Pulmonary artery endothelial cell (primary cell): ENCODE measurements around the gene ITGA5. TPM values are rescaled to one million over a fixed set of nuclear protein-coding genes. Genes with fewer than 3 reads are reported as not detected.
A peak's percentile ranks its signal among the peaks of the same experiment; 100 is the strongest.

ENCODE experiments used
- DNase-seq: peaks from one replicate; pipeline ENCODE4 v3.0.0-alpha.2; 2011; ENCODE audit warnings: low read depth, low spot score
- total RNA-seq: library from RNA; depleted of rRNA; stranded (reverse); fragments of >200 nt; gene quantifications from 2 replicates; pipeline ENCODE4 v1.2.3, GENCODE V29; 2014

ITGA5 gene
- total RNA-seq, 1 donor from 2014 or later = 1,153 TPM

- no peak for DNase-seq
Observed at GRCh38 chr12:54390176-54390667, 28.8 kb downstream of the ITGA5 start.

- no peak for DNase-seq
Observed at GRCh38 chr12:54389607-54390175, 29.4 kb downstream of the ITGA5 start.

- no peak for DNase-seq
Observed at GRCh38 chr12:54389134-54389508, 29.9 kb downstream of the ITGA5 start.

- no peak for DNase-seq
Observed at GRCh38 chr12:54388237-54389133, 30.6 kb downstream of the ITGA5 start.

- DNase-seq = no peak
Observed at GRCh38 chr12:54387114-54387467, 32.0 kb downstream of the ITGA5 start.

GRCh38 chr12:54386403-54387113 lies 32.5 kb downstream of the ITGA5 start:
- DNase-seq = no peak

GRCh38 chr12:54385251-54385914 lies 33.7 kb downstream of the ITGA5 start:
- DNase-seq = no peak

- DNase-seq = no peak
Observed at GRCh38 chr12:54384591-54385041, 34.5 kb downstream of the ITGA5 start, which contains the start of gene ZNF385A. Gene ZNF385A (minus strand): TSS chr12:54384733. CDS start chr12:54384514, 219 bp downstream.

GRCh38 chr12:54383041-54383609 lies 35.9 kb downstream of the ITGA5 start:
- no peak for DNase-seq

- no peak for DNase-seq
Observed at GRCh38 chr12:54381136-54381535, 37.9 kb downstream of the ITGA5 start.

GRCh38 chr12:54379398-54380201 lies 39.5 kb downstream of the ITGA5 start:
- DNase-seq = peak; percentile 43

- DNase-seq = no peak
Observed at GRCh38 chr12:54378796-54379397, 40.2 kb downstream of the ITGA5 start.

GRCh38 chr12:54377797-54378515 lies 41.1 kb downstream of the ITGA5 start:
- DNase-seq = no peak

GRCh38 chr12:54377007-54377406 lies 42.1 kb downstream of the ITGA5 start:
- DNase-seq = no peak

GRCh38 chr12:54376596-54376995 lies 42.5 kb downstream of the ITGA5 start:
- DNase-seq = no peak

GRCh38 chr12:54375259-54375579 lies 43.8 kb downstream of the ITGA5 start:
- DNase-seq = no peak

GRCh38 chr12:54374562-54375258 lies 44.4 kb downstream of the ITGA5 start:
- DNase-seq = no peak

GRCh38 chr12:54373649-54374561 lies 45.2 kb downstream of the ITGA5 start:
- DNase-seq = no peak
